Type B pancreatic cell (in vitro differentiated cells): ENCODE data around the gene MAP3K6. TPM values are rescaled to one million over a fixed set of nuclear protein-coding genes. Genes with fewer than 3 reads are reported as not detected.

Source experiments
- DNase-seq: peaks from one replicate; pipeline ENCODE4 v3.0.0; 2021; ENCODE audit warnings: mixed read lengths; ENCODE audit not compliant: unreplicated experiment; ENCODE audit errors: extremely low spot score
- H3K27ac Mint-ChIP-seq: 2 replicates; pipeline ENCODE4 v1.8.0; 2021; ENCODE audit warnings: mild to moderate bottlenecking, mixed read lengths
- H3K27me3 Mint-ChIP-seq: 2 replicates; pipeline ENCODE4 v1.8.0; 2021; ENCODE audit warnings: mixed read lengths
- H3K36me3 Mint-ChIP-seq: 2 replicates; pipeline ENCODE4 v1.8.0; 2021; ENCODE audit warnings: mixed read lengths
- H3K4me1 Mint-ChIP-seq: one replicate; pipeline ENCODE4 v1.8.0; 2021; ENCODE audit warnings: mixed read lengths; ENCODE audit not compliant: unreplicated experiment
- H3K4me3 Mint-ChIP-seq: 2 replicates; pipeline ENCODE4 v1.8.0; 2021; ENCODE audit warnings: mild to moderate bottlenecking, mixed read lengths
- H3K9me3 Mint-ChIP-seq: 2 replicates; pipeline ENCODE4 v1.8.0; 2021; ENCODE audit warnings: mixed read lengths
- total RNA-seq: library from RNA; stranded (reverse); gene quantifications from 2 replicates; pipeline ENCODE4 v1.2.1, GENCODE V29; 2021; ENCODE audit warnings: low replicate concordance
- TF ChIP-seq, protein P1 (sequence below): fragments of 200-600 bp; sonication (generic); conservative IDR thresholded peaks from 2 replicates; pipeline ENCODE4 v1.5.0; 2021; ENCODE audit warnings: antibody characterized with exemption, mild to moderate bottlenecking

The MAP3K6 gene
- total RNA-seq, 1 donor from 2014 or later, result 15.6 TPM

DNA sequence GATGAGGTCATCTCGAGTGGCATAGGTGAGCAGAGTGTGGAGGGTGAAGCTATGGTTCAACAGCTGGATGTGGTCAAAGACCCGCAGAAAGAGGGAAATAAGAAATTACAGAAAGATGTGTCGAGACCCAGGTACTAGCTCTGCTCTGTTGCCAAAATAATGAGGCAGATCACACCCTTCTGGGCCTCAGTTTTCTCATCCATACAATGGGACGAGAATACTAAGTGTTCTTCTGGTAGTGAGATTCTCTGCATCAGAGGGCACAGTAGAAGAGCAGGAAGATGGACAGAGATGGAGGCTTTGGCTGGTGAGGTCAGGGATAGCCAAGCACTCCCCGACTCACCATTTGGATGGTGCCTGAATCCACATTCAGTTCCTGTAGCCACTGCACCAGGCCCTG is 11.1 kb downstream of the MAP3K6 start:
- Mint-ChIP-seq H3K27me3 (peaks cover 20% of the 10 kb centered on the region), H3K4me3 (no peak overlapping the region), H3K9me3 (no peaks in the 10 kb centered on the region), H3K27ac (no peak overlapping the region), H3K4me1 (peaks cover 15% of the 10 kb centered on the region), H3K36me3 (peaks cover 8% of the 10 kb centered on the region)
- TF ChIP-seq, protein P1, sequence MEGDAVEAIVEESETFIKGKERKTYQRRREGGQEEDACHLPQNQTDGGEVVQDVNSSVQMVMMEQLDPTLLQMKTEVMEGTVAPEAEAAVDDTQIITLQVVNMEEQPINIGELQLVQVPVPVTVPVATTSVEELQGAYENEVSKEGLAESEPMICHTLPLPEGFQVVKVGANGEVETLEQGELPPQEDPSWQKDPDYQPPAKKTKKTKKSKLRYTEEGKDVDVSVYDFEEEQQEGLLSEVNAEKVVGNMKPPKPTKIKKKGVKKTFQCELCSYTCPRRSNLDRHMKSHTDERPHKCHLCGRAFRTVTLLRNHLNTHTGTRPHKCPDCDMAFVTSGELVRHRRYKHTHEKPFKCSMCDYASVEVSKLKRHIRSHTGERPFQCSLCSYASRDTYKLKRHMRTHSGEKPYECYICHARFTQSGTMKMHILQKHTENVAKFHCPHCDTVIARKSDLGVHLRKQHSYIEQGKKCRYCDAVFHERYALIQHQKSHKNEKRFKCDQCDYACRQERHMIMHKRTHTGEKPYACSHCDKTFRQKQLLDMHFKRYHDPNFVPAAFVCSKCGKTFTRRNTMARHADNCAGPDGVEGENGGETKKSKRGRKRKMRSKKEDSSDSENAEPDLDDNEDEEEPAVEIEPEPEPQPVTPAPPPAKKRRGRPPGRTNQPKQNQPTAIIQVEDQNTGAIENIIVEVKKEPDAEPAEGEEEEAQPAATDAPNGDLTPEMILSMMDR, result no peak
- no peak for DNase-seq

- no peaks in the 10 kb centered on the region for H3K9me3 Mint-ChIP-seq
- no peaks in the 10 kb centered on the region for H3K36me3 Mint-ChIP-seq
- peaks cover 8% of the 10 kb centered on the region for H3K27me3 Mint-ChIP-seq
- peaks cover 5% of the 10 kb centered on the region for H3K4me1 Mint-ChIP-seq
- no peak for DNase-seq
- H3K27ac Mint-ChIP-seq, result no peak overlapping the region
- TF ChIP-seq, protein P1, result no peak
- no peak overlapping the region for H3K4me3 Mint-ChIP-seq
Measured at GRCh38 chr1:27353629-27354028, 13.1 kb downstream of the MAP3K6 start.

GRCh38 chr1:27353166-27353565 is 13.6 kb downstream of the MAP3K6 start:
- Mint-ChIP-seq H3K4me1 (peaks cover 5% of the 10 kb centered on the region), H3K36me3 (no peaks in the 10 kb centered on the region), H3K9me3 (no peaks in the 10 kb centered on the region), H3K27me3 (peaks cover 8% of the 10 kb centered on the region), H3K27ac (no peak overlapping the region), H3K4me3 (no peak overlapping the region)
- DNase-seq, result no peak
- TF ChIP-seq, protein P1, result no peak

DNA sequence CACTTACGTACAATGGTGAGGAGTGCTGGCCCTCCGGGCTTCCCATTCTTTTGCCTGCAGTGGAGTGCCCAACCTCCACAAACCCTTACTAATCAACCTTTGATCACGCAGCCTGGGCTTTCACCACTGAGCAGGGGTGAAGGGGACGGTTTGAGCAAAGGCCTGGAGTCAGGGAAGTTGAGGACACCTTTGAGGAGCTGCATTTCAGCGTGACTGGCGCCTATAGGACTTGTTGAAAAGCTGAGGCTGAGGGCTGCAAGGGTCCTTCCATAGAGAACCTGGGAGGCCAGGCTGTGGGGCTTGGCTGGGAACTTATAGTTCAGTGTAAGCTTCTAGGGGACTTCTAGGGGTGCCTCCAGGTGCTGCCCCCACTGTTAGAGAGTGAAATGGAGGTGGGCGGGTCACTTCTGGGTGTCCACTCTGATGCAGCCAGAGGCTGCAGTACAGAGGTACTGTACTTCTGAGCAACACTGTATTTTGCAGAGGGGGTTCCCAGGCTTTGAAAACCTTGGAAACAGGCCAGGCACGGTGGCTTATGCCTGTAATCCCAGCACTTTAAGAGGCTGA is 15.1 kb downstream of the MAP3K6 start:
- TF ChIP-seq, protein P1, result no peak
- Mint-ChIP-seq H3K36me3 (peaks cover 4% of the 10 kb centered on the region), H3K4me3 (peak overlapping the region; percentile 69), H3K9me3 (no peaks in the 10 kb centered on the region), H3K4me1 (peaks cover 9% of the 10 kb centered on the region), H3K27me3 (peaks cover 4% of the 10 kb centered on the region), H3K27ac (peak overlapping the region; percentile 31)
- no peak for DNase-seq

GRCh38 chr1:27350663-27351540 is 15.9 kb downstream of the MAP3K6 start:
- no peaks in the 10 kb centered on the region for H3K9me3 Mint-ChIP-seq
- H3K36me3 Mint-ChIP-seq, result peaks cover 4% of the 10 kb centered on the region
- TF ChIP-seq, protein P1, result no peak
- H3K27me3 Mint-ChIP-seq, result peaks cover 4% of the 10 kb centered on the region
- peak overlapping the region; percentile 66 for H3K27ac Mint-ChIP-seq
- no peak for DNase-seq
- H3K4me3 Mint-ChIP-seq, result peak overlapping the region; percentile 69
- H3K4me1 Mint-ChIP-seq, result peaks cover 9% of the 10 kb centered on the region
